ENCODE measurements around the gene RERGL. TPM values are rescaled to one million over a fixed set of nuclear protein-coding genes. Genes with fewer than 3 reads are reported as not detected.

RERGL gene
- total and polyA plus RNA-seq, 2 donors from 2014 or later, result 25.3 to 48.4 TPM

DNA sequence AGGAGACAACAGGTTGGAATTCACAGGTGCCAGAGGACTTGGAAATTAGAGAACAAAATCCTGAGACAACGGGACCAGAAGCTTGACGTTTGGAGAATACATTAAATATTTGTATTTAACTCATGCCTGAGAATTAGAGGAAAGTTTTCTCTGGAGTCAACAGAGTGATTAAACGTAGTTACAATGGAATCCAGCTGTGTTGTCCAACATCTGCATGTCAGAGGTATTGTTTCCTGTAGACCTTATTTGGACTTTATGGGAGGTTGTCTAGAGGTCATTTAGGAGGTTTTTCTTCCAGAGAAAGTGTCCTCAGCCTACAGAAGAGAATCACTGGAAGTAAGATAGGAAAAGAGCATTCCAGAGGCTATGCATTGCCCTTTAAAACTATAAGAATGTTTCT is 45.1 kb upstream of the RERGL start:
- Histone ChIP-seq H3K36me3 (ENCODE audit: control insufficient read depth in 2 of 3, insufficient read depth in 3 of 3, low read length in 3 of 3) (no peaks in the 10 kb centered on the region), H3K27me3 (ENCODE audit: control insufficient read depth, insufficient read depth, low read length) (no peaks in the 10 kb centered on the region), H3K4me3 (ENCODE audit: low read length in 3 of 3) (no peak overlapping the region), H3K9me3 (ENCODE audit: control insufficient read depth in 2 of 3, insufficient read depth in 1 of 3, low read length in 3 of 3) (no peaks in the 10 kb centered on the region), H3K4me1 (ENCODE audit: control insufficient read depth in 2 of 3, insufficient read depth in 2 of 3, low read depth in 1 of 3, low read length in 3 of 3) (no peaks in the 10 kb centered on the region), H3K27ac (ENCODE audit: low read depth in 2 of 2, low read length in 2 of 2) (no peak overlapping the region), H3K9ac (ENCODE audit: low read length in 3 of 3) (no peak overlapping the region)
- TF ChIP-seq, protein P1, sequence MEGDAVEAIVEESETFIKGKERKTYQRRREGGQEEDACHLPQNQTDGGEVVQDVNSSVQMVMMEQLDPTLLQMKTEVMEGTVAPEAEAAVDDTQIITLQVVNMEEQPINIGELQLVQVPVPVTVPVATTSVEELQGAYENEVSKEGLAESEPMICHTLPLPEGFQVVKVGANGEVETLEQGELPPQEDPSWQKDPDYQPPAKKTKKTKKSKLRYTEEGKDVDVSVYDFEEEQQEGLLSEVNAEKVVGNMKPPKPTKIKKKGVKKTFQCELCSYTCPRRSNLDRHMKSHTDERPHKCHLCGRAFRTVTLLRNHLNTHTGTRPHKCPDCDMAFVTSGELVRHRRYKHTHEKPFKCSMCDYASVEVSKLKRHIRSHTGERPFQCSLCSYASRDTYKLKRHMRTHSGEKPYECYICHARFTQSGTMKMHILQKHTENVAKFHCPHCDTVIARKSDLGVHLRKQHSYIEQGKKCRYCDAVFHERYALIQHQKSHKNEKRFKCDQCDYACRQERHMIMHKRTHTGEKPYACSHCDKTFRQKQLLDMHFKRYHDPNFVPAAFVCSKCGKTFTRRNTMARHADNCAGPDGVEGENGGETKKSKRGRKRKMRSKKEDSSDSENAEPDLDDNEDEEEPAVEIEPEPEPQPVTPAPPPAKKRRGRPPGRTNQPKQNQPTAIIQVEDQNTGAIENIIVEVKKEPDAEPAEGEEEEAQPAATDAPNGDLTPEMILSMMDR (IDR thresholded peaks at IDR 0.05; ENCODE audit: borderline replicate concordance, extremely low read depth, insufficient read depth), result no peak
- FAIRE-seq (no peak), DNase-seq (peak in 2 of 5 donors; percentile 21 to 62)
- intact Hi-C loops (cut with DNase I), result no loop called here

DNA sequence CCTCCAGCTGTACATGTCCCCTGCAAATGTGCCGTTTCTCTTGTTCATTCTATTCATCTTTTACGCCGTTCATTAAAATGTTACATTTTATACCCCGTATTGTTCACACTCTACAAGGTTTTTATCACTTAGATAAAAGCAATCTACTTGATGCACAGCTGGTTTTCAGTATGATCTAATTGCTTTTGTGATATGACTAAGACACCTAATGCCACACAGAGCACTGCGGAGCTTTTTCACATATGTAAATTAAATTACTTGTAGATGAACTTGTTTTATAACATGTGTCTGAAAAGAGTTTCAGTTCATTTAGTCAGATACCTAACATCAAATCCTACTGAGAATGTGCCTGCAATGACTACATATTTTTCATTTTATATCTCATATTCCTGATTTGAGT is 40.9 kb upstream of the RERGL start:
- TF ChIP-seq, protein P1 (IDR thresholded peaks at IDR 0.05; ENCODE audit: borderline replicate concordance, extremely low read depth, insufficient read depth), result no peak
- H3K27me3 ChIP-seq (ENCODE audit: control insufficient read depth, insufficient read depth, low read length), result no peaks in the 10 kb centered on the region
- H3K9ac ChIP-seq (ENCODE audit: low read length in 3 of 3), result no peak overlapping the region
- no peak for DNase-seq
- no peak overlapping the region for H3K4me3 ChIP-seq (ENCODE audit: low read length in 3 of 3)
- no peak overlapping the region for H3K27ac ChIP-seq (ENCODE audit: low read depth in 2 of 2, low read length in 2 of 2)
- no peak for FAIRE-seq
- intact Hi-C loops (cut with DNase I), result no loop called here
- peaks cover 0 to 4% (median 0%) of the 10 kb centered on the region in 3 donors for H3K9me3 ChIP-seq (ENCODE audit: control insufficient read depth in 2 of 3, insufficient read depth in 1 of 3, low read length in 3 of 3)
- H3K36me3 ChIP-seq (ENCODE audit: control insufficient read depth in 2 of 3, insufficient read depth in 3 of 3, low read length in 3 of 3), result no peaks in the 10 kb centered on the region
- H3K4me1 ChIP-seq (ENCODE audit: control insufficient read depth in 2 of 3, insufficient read depth in 2 of 3, low read depth in 1 of 3, low read length in 3 of 3), result no peaks in the 10 kb centered on the region

DNA sequence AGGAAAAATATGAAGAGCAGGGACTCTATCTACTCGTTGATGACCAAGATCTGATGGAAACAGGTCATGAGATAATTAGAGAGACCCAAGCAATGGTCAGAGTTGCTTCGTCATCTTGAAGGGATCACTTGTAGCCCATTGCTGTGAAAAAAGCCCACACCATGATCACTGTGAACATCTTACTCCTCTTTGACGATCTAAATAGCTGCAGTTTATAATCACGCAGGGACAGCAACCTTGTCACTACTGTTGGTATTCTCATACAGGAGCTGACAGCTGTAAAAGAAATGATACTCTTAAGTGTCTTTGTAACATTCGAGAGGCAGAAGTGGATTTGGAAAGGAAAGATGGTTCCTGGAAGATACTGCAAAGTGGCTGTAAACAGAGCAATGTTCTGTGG is 33.7 kb upstream of the RERGL start:
- H3K27me3 ChIP-seq (ENCODE audit: control insufficient read depth, insufficient read depth, low read length), result no peaks in the 10 kb centered on the region
- H3K36me3 ChIP-seq (ENCODE audit: control insufficient read depth in 2 of 3, insufficient read depth in 3 of 3, low read length in 3 of 3), result no peaks in the 10 kb centered on the region
- TF ChIP-seq, protein P1 (IDR thresholded peaks at IDR 0.05; ENCODE audit: borderline replicate concordance, extremely low read depth, insufficient read depth), result no peak
- intact Hi-C loops (cut with DNase I), result no loop called here
- no peaks in the 10 kb centered on the region for H3K4me1 ChIP-seq (ENCODE audit: control insufficient read depth in 2 of 3, insufficient read depth in 2 of 3, low read depth in 1 of 3, low read length in 3 of 3)
- no peak for FAIRE-seq
- no peak overlapping the region for H3K27ac ChIP-seq (ENCODE audit: low read depth in 2 of 2, low read length in 2 of 2)
- peaks cover 0 to 4% (median 0%) of the 10 kb centered on the region in 3 donors for H3K9me3 ChIP-seq (ENCODE audit: control insufficient read depth in 2 of 3, insufficient read depth in 1 of 3, low read length in 3 of 3)
- no peak overlapping the region for H3K9ac ChIP-seq (ENCODE audit: low read length in 3 of 3)
- no peak overlapping the region for H3K4me3 ChIP-seq (ENCODE audit: low read length in 3 of 3)
- DNase-seq, result no peak

DNA sequence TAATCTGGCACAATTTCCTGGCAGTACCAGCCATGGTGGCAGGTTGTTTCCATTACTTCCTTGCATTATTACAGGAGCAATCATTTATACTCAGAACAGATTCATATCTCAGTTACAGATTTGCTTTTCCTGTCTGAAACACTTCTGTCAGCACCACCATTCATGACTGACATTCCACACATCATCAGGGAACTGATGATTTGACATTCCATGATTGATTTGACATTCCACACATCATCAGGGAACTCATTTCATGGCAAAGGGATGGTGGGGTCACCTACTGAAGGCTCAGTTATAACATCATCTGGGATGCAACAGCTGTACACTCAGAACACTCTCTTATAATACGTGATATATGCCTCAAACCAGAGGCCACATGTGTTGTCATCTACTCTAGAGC is 30.9 kb upstream of the RERGL start:
- H3K36me3 ChIP-seq (ENCODE audit: control insufficient read depth in 2 of 3, insufficient read depth in 3 of 3, low read length in 3 of 3), result no peaks in the 10 kb centered on the region
- intact Hi-C loops (cut with DNase I), result no loop called here
- no peak overlapping the region for H3K4me3 ChIP-seq (ENCODE audit: low read length in 3 of 3)
- no peak overlapping the region for H3K27ac ChIP-seq (ENCODE audit: low read depth in 2 of 2, low read length in 2 of 2)
- no peak overlapping the region for H3K9ac ChIP-seq (ENCODE audit: low read length in 3 of 3)
- no peaks in the 10 kb centered on the region for H3K9me3 ChIP-seq (ENCODE audit: control insufficient read depth in 2 of 3, insufficient read depth in 1 of 3, low read length in 3 of 3)
- FAIRE-seq (no peak), DNase-seq (no peak)
- H3K27me3 ChIP-seq (ENCODE audit: control insufficient read depth, insufficient read depth, low read length), result no peaks in the 10 kb centered on the region
- TF ChIP-seq, protein P1 (IDR thresholded peaks at IDR 0.05; ENCODE audit: borderline replicate concordance, extremely low read depth, insufficient read depth), result no peak
- no peaks in the 10 kb centered on the region for H3K4me1 ChIP-seq (ENCODE audit: control insufficient read depth in 2 of 3, insufficient read depth in 2 of 3, low read depth in 1 of 3, low read length in 3 of 3)

All from kidney (tissue), 14 donors.